Activated T-helper 1 cell treated with anti-CD3 and anti-CD28 coated beads, Interleukin-2, amount 50 U/mL, for 16 hours (primary cell): ENCODE measurements around the gene RAPGEF5.

ENCODE experiments used
- DNase-seq, 2 donors: peaks; one replicate each; pipeline ENCODE4 v3.0.0-alpha.2; 2020; ENCODE audit warnings: low read depth in 1 of 2, low spot score in 1 of 2

Gene RAPGEF5

DNA sequence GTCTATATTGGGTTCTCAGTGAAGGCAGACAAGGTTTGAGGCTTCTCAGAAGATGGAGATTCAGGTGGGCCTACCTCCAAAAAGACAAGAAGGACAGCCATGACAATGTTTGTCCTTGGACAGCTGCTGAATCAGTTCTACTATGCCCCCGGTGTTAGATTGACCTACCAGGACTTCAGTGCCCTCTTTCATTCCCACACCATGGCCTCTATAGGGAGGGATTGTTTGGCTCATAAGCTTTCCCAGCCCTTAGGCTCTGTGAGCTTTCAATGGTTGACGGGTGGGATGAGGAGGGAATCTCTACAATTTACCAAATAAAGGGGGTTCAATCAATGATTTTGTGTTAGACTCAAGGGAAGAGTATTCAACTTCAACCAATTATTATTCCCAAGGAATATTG is 23.4 kb upstream of the RAPGEF5 start:
- DNase-seq = no peak

DNA sequence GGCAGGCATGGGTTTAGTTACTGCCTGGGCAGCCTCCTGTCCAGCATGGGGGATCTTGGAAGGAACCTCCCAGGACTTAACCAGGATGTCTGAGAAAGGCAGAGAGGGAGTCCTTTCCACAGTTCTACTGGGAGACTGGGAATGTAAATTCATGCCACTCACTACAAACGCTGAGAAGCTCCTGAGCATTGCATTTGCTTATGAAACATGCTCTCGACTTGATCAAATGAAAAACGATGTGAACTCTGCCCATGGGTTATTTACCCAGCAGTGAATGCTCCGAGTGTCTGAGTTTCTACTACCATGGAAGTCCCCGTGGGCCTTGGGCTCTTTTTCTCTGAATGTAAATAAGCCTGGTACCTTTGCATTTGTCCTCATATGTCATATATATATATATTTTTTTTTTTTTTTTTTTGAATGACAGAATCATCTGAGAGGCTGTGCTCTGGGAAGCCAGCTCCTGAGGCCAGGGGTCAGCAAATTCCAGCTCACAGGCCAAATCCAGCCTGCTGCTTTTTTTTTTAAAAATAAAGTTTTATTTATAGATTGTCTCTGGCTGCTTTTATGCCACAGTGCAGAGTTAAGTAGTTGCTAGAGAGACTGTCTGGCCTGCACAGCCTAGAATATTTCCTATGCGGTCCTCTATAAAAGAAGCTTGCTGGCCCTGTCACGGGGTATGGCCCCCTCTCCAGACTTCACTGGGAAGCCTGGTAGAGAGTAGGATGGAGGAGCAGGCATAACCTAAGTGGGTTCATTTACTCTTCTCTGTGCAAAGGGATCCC is 21.4 kb upstream of the RAPGEF5 start:
- DNase-seq = no peak

DNA sequence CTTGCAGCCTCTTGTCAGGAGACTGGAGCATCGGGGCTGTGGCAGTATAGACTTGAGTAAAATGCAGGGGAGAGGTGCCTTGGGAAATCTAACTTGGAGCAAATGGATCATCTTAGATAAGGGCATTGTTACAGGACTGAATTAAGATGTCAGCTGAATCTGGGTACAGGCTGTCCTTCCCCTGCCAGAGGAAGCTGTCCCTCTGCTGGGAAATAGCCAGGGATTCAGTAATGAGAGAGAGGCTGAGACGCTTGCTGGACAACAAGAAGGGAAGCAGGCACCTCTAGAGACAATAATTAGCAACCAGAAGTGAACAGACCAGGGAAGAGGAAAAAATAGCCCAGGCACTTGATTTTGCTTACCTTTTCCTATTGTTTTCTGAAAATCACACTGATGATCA is 20.7 kb upstream of the RAPGEF5 start:
- DNase-seq = no peak

DNA sequence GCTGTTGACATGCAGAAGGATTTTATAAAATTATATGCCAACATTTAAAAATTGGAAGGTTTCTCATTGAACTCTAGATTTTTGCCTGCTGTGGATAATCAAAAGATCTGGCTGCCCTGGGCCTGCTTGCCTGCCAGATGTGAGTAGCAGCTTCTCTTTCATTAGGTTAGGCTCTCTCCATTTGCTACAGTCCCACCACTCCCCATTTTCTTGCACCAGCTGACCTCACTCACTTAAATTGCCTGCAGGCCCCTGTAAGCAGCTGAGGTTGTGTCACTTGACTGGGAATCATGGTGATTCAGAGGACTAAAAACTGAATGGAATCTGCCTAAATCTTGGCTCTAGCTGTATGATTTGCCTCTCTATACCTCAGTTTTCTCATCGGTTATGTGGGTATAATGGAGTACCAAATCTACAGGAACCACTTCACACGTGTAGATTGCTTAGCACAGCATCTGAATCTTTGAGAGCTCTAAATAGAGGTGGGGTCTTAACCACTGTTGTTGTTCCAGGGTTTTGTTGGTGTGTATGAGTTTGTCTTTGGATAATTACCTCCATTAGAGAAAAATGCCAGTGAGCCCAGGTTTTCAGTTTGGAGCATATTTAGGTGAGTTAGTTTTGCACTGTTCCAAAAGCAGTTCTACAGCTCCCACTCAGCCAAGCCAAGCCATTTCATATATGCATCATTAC is 18.6 kb upstream of the RAPGEF5 start:
- no peak for DNase-seq

DNA sequence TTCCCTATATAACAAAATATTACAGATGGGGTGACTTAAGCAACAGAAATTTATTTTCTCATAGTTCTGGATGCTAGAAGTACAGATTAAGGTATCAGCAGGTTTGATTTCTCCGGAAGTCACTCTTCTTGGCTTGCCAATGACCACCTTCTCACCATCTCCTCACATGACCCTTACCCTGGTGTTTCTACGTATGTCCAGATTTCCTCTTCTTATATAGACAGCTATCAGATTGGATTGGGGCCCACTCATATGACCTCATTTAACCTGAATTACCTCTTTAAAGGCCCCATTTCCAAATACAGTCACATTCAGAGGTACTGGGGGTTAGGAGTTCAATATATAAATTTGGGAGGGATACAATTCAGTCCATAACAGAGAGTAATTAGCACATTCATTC is 17.0 kb upstream of the RAPGEF5 start:
- DNase-seq = no peak

DNA sequence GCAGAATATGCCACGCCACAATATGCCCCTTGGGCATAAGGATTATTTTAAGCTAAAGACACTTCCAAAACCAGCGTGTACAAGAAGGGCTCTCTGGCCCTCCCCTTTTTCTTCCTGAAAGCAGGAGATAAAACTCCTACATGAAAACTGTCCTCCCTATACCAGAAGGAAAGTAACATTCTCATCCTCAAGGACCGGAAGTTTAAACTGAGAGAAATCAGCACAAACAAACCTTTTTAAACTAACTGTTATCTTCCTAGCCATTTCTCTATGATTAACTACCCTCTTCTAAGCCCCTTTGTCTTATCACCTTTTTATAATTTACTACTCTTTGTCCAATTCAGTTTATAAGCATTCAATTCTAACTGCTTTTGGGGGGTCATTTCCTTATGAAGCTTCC is 16.4 kb upstream of the RAPGEF5 start:
- DNase-seq = no peak

DNA sequence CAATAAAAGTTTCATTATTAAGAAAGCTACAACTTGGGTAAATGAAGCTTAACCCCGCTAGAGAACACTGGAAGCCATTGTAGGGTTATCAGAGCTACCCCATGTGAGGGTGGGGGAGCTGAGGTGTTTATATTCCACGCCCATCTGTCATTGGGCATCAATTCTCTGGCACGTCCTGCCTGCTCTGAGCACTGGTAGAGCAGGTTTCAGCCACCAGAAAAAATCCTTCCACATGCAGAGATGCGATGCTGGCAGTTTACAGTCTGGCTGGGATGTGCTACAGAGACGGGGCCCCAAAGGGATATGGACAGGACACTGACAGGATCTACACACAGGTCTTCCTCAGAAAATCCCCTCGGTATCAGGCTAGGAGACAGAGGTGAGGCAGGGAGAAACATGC is 15.9 kb upstream of the RAPGEF5 start:
- DNase-seq = no peak

DNA sequence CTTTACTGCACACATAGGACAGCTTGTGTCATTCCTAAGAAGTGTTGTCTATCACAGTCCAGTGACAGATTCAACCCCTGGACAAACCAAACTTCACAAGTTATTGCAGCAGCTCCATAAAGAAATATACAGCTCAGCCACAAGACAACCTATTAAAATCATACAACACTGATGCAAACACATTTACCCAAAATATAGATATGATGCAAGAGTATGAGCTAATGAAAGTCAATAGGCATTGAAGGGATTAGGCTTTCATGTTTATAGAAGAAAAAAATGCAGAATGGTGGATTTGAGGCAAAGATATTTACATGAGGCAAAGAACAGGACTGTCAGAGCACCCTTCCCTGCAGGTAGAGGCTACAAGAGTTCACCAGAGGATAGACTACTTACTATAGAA is 14.9 kb upstream of the RAPGEF5 start:
- DNase-seq = no peak

DNA sequence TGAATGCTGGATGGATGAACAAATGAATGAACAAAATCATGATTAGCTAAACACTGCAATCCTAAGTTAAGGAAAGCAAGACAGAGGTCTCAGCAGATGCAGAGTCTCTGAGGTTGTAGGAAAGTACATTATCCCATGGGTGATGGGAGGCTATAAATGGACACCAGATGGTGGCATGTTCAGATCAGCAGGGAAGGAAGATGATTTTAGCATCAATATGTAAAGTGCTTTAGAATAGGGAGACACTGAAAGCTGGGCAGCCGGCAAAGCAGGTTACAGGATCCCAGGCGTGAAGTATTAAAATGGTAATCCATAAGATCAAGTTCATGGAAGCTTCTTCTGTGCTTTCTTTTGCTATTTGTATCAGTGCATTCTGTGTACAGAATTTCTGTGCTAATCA is 7.9 kb upstream of the RAPGEF5 start:
- no peak for DNase-seq

DNA sequence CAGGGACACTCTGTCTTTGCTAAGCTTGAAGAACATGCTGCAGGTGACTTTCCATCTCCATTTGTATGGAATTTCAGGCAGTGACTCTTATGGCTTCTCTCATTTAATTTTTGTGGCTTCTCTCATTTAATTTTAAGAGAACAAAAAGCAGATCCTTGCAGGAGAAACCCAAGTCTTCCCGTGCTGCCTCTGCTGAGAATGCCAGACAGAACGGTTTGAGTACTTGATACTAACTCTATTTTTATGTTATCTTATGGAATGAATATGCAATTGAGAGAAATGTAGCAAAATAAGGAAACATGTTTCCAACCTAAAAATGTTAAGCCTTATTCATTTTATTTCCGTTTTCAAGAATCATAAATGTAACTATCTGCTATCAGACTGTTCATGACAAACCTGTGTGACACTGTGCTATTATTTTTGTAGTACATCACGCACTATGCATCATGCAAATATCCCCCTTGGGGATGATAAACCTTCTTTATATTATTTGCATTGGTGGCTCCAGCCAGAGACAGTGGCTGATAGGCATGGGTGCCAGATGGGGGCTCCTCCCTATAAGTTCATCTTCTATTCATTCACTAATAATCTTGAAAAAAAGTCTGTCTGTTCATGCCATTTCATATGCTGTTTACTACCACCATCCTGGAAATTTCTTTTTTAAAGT is 6.9 kb upstream of the RAPGEF5 start:
- no peak for DNase-seq

DNA sequence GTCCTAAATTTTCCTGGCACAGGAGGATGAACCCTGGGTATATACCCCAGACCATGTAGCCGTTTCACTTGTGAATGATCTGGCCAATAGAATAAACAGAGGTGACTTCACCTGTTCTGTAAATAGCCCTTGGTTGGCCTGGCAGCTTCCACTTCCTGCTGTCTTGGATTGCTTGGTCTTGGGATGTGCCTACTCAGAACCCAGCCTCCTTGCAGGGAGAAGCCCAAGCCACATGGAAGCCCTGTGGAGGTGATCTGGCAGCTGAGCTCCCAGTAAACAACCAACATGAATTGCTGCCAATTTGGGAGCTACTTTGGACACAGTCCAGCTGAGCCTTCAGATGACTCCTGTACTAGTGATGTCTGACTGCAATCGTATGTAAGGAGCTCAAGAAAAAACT is 4.8 kb upstream of the RAPGEF5 start:
- DNase-seq = no peak

DNA sequence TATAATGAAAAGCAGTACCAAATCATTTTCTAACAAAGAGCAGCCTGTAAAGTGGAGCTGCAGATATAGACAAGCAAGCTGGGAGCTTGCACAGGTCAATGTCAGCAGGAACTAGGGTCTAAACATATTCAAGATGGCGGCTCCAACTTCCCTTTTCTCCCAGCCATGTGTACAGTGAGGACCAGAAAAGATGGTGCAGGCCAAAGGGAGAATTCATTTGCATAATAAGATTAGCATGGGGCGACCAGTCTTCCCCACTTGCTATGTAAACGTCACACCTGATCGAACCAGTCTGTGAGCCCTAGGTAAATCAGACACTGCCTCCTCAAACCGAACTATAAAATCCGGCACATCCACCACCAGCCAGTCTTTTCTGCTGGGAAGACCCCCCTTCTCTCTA is 4.4 kb upstream of the RAPGEF5 start:
- no peak for DNase-seq

DNA sequence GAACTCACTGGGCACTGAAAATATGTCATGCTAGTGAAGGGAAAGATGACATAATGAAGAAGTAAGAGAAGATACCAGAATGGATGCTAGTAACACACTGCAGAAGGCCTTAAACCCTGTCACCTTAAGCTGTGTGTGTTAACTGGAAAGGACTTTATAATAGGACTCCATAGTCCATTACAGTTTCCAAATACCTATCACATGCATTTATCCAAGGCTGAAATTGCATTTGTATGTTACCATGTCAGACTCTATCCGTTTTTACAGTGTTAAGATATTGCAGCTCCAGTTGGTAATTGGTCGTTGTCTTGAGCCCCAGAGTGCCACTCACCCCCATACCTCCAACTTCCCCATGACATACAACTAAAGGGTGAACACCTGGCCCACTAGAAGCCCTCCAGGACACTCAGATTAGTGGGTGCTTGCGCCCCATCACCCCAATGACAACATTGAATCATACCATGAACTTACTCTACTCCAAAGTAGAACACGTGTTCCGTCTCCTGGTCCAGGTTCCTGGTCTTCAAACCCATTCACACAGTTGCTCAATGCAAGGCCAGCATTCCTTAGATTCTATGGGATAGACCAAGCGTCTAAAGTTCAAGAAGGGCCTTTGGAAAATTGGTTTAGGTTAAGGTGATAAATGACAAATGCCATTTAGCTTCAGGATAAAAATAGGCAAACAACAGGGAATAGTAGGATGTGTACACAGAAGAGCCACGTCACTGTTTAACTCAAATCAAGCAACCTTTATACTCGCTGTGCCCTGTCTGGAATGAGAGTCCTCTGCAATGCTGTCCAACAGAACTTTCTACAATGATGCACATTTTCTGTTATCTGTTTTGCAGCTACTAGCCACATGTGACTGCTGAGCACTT is 2.1 kb upstream of the RAPGEF5 start:
- DNase-seq = no peak

DNA sequence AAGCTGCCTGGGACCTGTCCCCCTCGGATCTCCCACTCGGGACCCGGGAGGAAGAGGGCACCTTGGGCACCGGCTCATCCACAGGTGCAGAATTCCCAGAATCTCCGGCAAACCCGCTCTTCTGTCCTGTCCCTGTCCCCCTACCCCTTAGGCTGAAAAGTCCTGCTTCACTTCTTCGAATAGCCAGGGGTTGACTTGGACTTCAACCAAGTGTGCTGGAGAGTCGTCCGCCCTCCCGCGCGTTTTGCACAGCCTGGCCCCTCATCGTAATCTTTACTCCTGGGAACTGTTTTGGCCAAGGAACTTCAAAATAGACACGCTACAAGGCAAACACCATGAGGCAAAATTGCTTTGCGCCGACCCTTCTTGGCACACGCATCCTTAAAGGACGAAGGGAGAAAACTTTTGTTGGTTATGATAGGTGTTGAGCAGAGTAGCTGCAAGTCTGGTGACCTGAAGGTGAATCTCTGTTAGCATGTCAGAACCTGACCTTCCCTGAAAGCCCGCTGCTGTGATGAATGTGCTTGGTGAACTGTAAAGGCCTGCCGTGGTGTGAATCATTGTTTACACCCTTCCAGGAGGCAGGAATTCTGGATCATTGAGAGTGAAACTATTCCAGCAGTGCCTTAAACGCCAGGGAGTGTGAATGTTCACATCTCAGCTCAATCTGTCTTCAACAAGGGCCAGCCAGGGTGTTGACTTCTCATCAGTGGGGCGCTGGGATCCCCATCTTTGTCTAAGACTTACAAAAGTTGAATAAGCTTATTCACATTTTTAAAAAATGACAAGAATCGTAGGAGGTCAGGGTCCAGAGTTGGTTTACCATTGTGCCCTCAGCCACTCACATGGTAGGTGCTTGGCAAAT is 589 bp upstream of the RAPGEF5 start:
- no peak for DNase-seq

DNA sequence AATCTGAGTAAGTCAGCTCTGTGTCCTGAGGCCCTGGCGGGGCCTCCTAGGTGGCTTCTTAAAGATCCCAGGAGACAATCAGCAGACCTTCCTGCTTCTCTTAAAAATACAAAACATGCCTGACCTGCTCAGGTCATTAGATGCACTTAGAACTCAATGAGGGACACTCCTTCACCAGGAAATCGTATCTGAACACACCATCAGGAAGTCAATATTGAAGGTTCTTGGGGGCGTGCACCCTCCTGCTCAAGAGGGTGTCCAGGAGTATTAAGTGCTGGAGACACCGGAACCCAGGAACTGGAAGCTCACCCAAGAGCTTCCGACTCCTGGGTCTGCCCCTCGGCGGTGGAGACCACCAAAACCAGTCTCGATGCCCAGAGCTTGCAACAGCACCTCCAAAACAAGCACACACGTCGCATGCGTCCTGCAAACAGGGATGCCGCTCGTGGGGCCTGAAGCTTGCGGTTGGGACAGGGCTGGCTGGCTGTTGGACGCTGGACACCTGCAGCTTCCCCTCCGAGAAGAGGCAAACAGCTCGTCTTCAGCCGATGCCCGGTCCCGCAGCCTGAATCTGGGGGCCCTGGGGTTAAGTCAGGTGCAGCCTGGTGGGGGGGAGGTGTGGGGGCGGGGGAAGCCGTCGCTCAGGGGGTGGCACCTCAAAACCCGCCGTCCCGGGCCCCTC is 803 bp downstream of the RAPGEF5 start:
- no peak for DNase-seq

DNA sequence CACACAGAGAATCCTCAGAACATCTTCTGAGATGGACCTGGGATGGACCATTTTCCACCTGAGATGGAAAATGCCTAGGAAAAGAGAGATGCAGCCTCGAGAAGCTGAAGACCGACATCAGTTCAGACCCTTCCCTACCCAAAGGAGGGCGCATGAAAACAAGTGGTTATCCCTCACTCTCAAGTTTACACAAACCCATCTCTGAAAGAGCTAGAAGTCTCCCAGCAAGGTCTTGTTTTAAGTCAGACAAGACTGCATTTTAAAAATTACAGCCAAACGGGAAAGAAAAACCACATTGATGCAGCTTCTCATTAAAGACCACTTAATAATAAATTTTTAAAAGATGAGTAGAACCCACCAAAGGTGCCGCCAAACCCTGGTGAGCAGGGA is 1.3 kb downstream of the RAPGEF5 start:
- no peak for DNase-seq

DNA sequence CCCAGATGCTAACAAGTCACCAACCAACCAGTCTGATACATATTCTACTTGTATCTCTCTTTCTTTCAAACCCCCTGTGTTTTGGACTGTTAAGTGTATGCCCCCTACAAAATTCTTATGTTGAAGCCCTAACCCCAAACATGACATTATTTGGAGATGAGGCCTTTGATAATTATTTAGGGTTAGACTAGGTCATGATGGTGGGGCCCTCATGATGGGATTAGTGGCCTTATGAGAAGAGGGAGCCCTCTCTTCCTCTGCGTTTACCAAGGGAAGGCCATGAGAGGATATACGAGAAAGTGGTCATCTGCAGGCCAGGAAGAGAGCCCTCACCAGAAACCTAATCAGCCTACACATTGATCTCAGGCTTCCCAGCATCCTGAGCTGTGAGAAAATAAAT is 2.5 kb downstream of the RAPGEF5 start:
- DNase-seq = no peak

DNA sequence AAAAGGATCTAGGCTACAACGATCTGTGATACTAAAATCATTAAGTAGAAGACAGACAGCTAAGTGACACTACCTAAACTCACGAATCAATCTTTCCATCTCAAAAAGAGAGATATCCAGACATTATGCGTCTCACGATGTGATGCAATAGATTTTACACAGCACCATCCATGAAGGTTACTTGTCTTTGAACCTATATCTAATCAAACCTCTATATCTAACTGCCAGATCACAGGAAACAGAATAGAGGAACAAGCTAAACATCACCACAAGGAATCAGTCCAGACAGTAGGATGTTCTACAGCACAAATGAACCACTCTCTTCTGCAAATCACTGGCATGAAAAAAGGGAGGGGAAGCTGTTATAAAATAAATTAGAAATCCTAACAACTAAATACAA is 4.1 kb downstream of the RAPGEF5 start:
- no peak for DNase-seq

DNA sequence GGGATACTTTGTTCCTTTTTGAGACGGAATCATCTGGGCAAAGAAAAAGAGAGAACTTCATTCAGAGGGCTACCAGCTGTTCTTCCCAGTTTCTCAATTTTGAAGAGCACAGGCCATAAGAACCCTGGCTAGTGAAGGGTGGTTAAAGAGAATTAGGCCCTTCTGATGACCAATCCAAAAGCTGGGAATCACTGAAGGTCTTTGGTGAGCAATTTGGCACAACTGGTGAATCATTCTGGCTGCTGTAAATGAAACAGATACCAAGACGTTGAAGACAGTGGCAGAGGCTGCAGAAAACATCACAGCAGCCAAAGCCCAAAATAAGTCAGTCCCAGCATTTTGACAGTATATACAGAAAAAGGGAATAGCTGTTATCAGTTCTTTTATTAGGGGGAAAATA is 5.1 kb downstream of the RAPGEF5 start:
- no peak for DNase-seq

DNA sequence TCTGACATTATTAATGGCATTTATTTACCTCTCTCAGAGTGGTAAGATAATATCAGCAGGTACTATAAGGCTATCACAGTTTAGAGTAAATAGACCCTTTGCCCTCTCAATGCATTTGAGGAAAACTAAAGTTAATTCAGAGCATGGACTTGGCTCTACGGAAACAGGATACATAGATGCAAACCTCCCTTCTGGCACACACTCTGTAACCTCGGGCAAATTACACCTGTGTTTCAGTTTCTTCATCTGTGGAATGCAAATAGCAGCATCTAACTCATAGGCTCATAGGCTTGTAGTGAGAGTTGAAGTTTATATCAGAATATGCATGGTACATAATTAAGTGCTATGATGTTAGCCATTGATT is 5.6 kb downstream of the RAPGEF5 start:
- DNase-seq = no peak
